OCI-LY3 (cell line): ENCODE measurements around the gene LHFPL2.

ENCODE experiments used
- H2AFZ ChIP-seq: fragments of 200-600, 300-600 bp; shearing (Covaris generic); 2 replicates; pipeline ENCODE4 v1.6.0; 2014; ENCODE audit warnings: antibody characterized with exemption, low read depth, low read length
- H3K27ac ChIP-seq: fragments of 200-600, 300-600 bp; sonication (generic); 2 replicates; pipeline ENCODE4 v1.5.1; 2014; ENCODE audit warnings: mild to moderate bottlenecking, low read length, moderate library complexity, mixed read lengths
- H3K27me3 ChIP-seq: fragments of 200-600, 300-600 bp; sonication (generic); 2 replicates; pipeline ENCODE4 v1.6.1; 2014; ENCODE audit warnings: low read depth, low read length, mixed read lengths
- H3K36me3 ChIP-seq: fragments of 200-600, 300-600 bp; sonication (generic); replicated peaks from 2 replicates; pipeline ENCODE3; 2014; ENCODE audit warnings: low read depth, low read length, mixed read lengths
- H3K4me1 ChIP-seq: fragments of 300-600, 200-600 bp; sonication (generic); 2 replicates; pipeline ENCODE4 v1.6.1; 2014; ENCODE audit warnings: low read length, mixed read lengths
- H3K4me2 ChIP-seq: fragments of 200-600, 300-600 bp; sonication (generic); 2 replicates; pipeline ENCODE4 v1.6.1; 2014; ENCODE audit warnings: low read length, mixed read lengths
- H3K4me3 ChIP-seq: fragments of 300-600, 200-600 bp; sonication (generic); 2 replicates; pipeline ENCODE4 v1.5.1; 2014; ENCODE audit warnings: antibody characterized with exemption, mild to moderate bottlenecking, low read length, moderate library complexity
- H3K79me2 ChIP-seq: fragments of 300-600, 200-600 bp; shearing (Covaris generic); 2 replicates; pipeline ENCODE4 v1.6.1; 2014; ENCODE audit warnings: mild to moderate bottlenecking, low read length, mixed read lengths
- H3K9ac ChIP-seq: fragments of 300-600, 200-600 bp; shearing (Covaris generic); 2 replicates; pipeline ENCODE4 v1.6.0; 2014; ENCODE audit warnings: mild to moderate bottlenecking, low read length, moderate library complexity
- H3K9me3 ChIP-seq: fragments of 200-600, 300-600 bp; shearing (Covaris generic); 2 replicates; pipeline ENCODE4 v1.6.1; 2014; ENCODE audit warnings: low read length, mixed read lengths; ENCODE audit not compliant: insufficient read depth
- H4K20me1 ChIP-seq: fragments of 200-600, 300-600 bp; sonication (generic); 2 replicates; pipeline ENCODE4 v1.6.1; 2016; ENCODE audit warnings: low read length, mixed read lengths; ENCODE audit not compliant: insufficient read depth
- CTCF ChIP-seq: fragments of 200-600, 300-600 bp; sonication (generic); IDR thresholded peaks from 2 replicates; pipeline ENCODE4 v1.5.1; 2014; ENCODE audit warnings: antibody characterized with exemption, low read length, low read depth
- EZH2phosphoT487 ChIP-seq: fragments of 200-600 bp; shearing (Covaris generic); IDR thresholded peaks from 2 replicates; pipeline ENCODE4 v1.6.1; 2018; ENCODE audit warnings: antibody characterized with exemption, mixed run types, low read depth

The LHFPL2 gene

DNA sequence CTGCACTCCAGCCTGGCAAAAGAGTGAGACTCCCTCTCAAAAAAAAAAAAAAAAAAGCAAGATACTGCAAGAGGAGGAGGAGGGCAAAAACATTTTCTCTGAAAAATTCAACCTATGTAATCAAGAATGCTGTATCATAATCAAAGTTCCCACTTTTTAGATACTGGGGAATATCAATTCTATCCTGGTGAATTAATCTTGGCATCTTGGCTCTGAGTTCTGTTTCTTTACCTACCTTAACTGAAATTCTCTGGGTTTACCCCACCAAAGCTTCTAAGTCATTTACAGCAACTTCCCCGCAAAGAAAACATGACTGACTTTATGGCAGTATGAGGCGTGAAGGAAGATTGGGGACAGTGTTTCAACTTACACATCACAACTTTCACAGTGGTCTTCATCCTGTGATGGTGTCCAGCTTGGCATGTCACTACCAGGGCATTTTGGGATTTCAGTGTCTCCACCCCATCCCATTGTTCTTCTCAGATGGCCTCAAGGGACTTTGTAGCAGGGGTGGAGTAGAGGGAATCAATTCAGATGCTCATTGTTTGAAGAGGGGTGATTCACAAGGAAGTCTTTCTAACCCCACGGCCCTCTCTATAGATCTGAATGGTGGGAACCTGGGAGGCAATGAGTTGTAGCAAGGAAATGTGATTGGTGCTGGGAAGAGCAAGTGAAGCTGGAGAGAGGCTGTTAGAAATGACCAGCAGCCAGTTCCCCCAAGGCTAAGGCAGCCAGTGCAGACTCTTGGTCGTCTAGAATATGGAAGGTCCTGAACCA lies 157.7 kb downstream of the LHFPL2 start:
- no peak for TF ChIP-seq CTCF
- TF ChIP-seq EZH2phosphoT487: no peak
- H3K4me2 ChIP-seq: no peak overlapping the region
- H3K36me3 ChIP-seq: no peaks in the 10 kb centered on the region
- no peaks in the 10 kb centered on the region for H3K9me3 ChIP-seq
- H3K27me3 ChIP-seq: no peaks in the 10 kb centered on the region
- H3K9ac ChIP-seq: no peak overlapping the region
- H3K79me2 ChIP-seq: no peaks in the 10 kb centered on the region
- no peaks in the 10 kb centered on the region for H4K20me1 ChIP-seq
- no peak overlapping the region for H2AFZ ChIP-seq
- no peaks in the 10 kb centered on the region for H3K4me1 ChIP-seq
- H3K27ac ChIP-seq: no peak overlapping the region
- H3K4me3 ChIP-seq: no peak overlapping the region

DNA sequence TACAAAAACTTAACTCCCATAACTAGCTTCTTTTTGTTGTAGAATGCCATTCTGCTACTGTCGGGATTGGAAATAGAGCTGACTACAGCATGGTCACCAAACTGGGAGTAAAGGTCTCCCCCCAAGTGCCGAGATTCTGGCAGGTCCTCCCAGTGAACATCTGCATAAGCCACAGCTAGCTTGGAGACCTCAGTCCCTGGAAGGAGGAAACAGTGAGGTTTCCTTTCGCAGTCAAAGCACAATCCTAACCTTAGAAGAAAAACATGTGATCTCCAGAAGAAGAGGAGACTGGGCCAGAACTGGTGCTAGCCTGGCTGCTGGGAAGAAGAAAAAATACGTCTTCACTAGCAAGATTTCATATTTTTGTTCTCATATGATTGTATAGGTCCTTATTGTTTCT lies 160.7 kb downstream of the LHFPL2 start:
- H4K20me1 ChIP-seq: peaks cover 4% of the 10 kb centered on the region
- no peak overlapping the region for H3K4me2 ChIP-seq
- no peaks in the 10 kb centered on the region for H3K36me3 ChIP-seq
- H3K9ac ChIP-seq: no peak overlapping the region
- H3K9me3 ChIP-seq: no peaks in the 10 kb centered on the region
- H3K27me3 ChIP-seq: no peaks in the 10 kb centered on the region
- no peak overlapping the region for H3K27ac ChIP-seq
- H2AFZ ChIP-seq: no peak overlapping the region
- H3K4me3 ChIP-seq: no peak overlapping the region
- H3K79me2 ChIP-seq: no peaks in the 10 kb centered on the region
- TF ChIP-seq EZH2phosphoT487 (no peak), CTCF (no peak)
- peaks cover 15% of the 10 kb centered on the region for H3K4me1 ChIP-seq

DNA sequence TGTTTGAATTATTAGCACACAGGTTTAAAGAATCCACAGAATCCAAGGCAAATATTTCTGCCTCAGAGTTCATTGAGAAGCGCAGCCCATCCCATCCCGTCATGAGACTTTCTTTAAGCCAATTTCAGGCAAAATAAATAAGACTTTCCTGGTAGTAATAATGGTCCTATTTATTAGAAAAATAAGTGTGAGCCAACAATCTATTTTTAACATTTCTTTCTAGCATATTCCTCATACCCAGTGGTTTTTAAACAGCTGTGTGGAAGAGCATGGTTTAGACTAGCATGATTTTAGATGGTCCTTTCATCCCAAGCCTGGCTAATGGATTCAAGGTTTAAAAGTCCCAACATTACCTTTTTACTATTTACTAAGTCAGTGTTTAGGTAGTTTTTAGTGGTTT lies 162.4 kb downstream of the LHFPL2 start:
- Histone ChIP-seq H3K9me3 (no peaks in the 10 kb centered on the region), H3K4me1 (peaks cover 15% of the 10 kb centered on the region), H3K36me3 (no peaks in the 10 kb centered on the region), H4K20me1 (peaks cover 4% of the 10 kb centered on the region), H3K4me2 (no peak overlapping the region), H3K27ac (no peak overlapping the region), H3K9ac (no peak overlapping the region), H3K79me2 (no peaks in the 10 kb centered on the region), H3K27me3 (no peaks in the 10 kb centered on the region), H3K4me3 (no peak overlapping the region), H2AFZ (no peak overlapping the region)
- TF ChIP-seq CTCF (no peak), EZH2phosphoT487 (no peak)

GRCh38 chr5:78483809-78484521 lies 164.6 kb downstream of the LHFPL2 start:
- peaks cover 4% of the 10 kb centered on the region for H4K20me1 ChIP-seq
- H3K27me3 ChIP-seq: no peaks in the 10 kb centered on the region
- H3K79me2 ChIP-seq: no peaks in the 10 kb centered on the region
- peaks cover 15% of the 10 kb centered on the region for H3K4me1 ChIP-seq
- H3K4me3 ChIP-seq: no peak overlapping the region
- TF ChIP-seq CTCF (no peak), EZH2phosphoT487 (no peak)
- H3K9ac ChIP-seq: no peak overlapping the region
- H3K9me3 ChIP-seq: no peaks in the 10 kb centered on the region
- H3K36me3 ChIP-seq: no peaks in the 10 kb centered on the region
- no peak overlapping the region for H3K27ac ChIP-seq
- peak overlapping the region; percentile 51 for H3K4me2 ChIP-seq
- H2AFZ ChIP-seq: no peak overlapping the region
